ENCODE data around the gene EPS8L1.
A peak's percentile ranks its signal among the peaks of the same experiment; 100 is the strongest.

EPS8L1 gene

GRCh38 chr19:55116859-55117662, 41.4 kb downstream of the EPS8L1 start, which contains the start of gene PPP1R12C:
PPP1R12C (minus strand) TSS chr19:55117637; CDS start chr19:55117543, 94 bp downstream.
- DNase-seq: no peak

GRCh38 chr19:55117663-55118391, 42.2 kb downstream of the EPS8L1 start:
- peak; percentile 98 for DNase-seq

- no peak for DNase-seq
These were observed 42.8 kb downstream of the EPS8L1 start for GRCh38 chr19:55118401-55118991.

- DNase-seq: no peak
These were observed 43.4 kb downstream of the EPS8L1 start for GRCh38 chr19:55119053-55119452.

GRCh38 chr19:55131421-55131820, 55.8 kb downstream of the EPS8L1 start:
- DNase-seq: no peak

- no peak for DNase-seq
These were observed 56.9 kb downstream of the EPS8L1 start for GRCh38 chr19:55132453-55133129.

GRCh38 chr19:55133639-55134444, 58.2 kb downstream of the EPS8L1 start:
- no peak for DNase-seq

- no peak for DNase-seq
These were observed 59.1 kb downstream of the EPS8L1 start for GRCh38 chr19:55134736-55135135.

GRCh38 chr19:55136399-55137102, 60.9 kb downstream of the EPS8L1 start:
- no peak for DNase-seq

All from DMS79 (cell line).